ENCODE results near the gene VEGFA. TPM values are rescaled to one million over a fixed set of nuclear protein-coding genes. Genes with fewer than 3 reads are reported as not detected.

VEGFA gene
- total RNA-seq, result 100 to 1,000 TPM in 1 of 2 experiments, 10 to 100 TPM in 1; 93.7 to 104 TPM

DNA sequence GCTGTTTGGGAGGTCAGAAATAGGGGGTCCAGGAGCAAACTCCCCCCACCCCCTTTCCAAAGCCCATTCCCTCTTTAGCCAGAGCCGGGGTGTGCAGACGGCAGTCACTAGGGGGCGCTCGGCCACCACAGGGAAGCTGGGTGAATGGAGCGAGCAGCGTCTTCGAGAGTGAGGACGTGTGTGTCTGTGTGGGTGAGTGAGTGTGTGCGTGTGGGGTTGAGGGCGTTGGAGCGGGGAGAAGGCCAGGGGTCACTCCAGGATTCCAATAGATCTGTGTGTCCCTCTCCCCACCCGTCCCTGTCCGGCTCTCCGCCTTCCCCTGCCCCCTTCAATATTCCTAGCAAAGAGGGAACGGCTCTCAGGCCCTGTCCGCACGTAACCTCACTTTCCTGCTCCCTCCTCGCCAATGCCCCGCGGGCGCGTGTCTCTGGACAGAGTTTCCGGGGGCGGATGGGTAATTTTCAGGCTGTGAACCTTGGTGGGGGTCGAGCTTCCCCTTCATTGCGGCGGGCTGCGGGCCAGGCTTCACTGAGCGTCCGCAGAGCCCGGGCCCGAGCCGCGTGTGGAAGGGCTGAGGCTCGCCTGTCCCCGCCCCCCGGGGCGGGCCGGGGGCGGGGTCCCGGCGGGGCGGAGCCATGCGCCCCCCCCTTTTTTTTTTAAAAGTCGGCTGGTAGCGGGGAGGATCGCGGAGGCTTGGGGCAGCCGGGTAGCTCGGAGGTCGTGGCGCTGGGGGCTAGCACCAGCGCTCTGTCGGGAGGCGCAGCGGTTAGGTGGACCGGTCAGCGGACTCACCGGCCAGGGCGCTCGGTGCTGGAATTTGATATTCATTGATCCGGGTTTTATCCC is at the start of gene VEGFA:
Gene VEGFA, plus strand, starts transcription at position 686 of the 846 bp plus-strand sequence.
- Mint-ChIP-seq H3K4me3 (peak within 1 kb of the TSS; percentile 97), H3K27ac (peak within 1 kb of the TSS; percentile 93), H3K27me3 (peaks cover 2% of the 10 kb centered on the region), H3K4me1 (ENCODE audit: low read depth) (peaks cover 24% of the 10 kb centered on the region), H3K9me3 (no peaks in the 10 kb centered on the region), H3K36me3 (ENCODE audit: low read depth) (peaks cover 29% of the 10 kb centered on the region)
- TF ChIP-seq, protein P1, sequence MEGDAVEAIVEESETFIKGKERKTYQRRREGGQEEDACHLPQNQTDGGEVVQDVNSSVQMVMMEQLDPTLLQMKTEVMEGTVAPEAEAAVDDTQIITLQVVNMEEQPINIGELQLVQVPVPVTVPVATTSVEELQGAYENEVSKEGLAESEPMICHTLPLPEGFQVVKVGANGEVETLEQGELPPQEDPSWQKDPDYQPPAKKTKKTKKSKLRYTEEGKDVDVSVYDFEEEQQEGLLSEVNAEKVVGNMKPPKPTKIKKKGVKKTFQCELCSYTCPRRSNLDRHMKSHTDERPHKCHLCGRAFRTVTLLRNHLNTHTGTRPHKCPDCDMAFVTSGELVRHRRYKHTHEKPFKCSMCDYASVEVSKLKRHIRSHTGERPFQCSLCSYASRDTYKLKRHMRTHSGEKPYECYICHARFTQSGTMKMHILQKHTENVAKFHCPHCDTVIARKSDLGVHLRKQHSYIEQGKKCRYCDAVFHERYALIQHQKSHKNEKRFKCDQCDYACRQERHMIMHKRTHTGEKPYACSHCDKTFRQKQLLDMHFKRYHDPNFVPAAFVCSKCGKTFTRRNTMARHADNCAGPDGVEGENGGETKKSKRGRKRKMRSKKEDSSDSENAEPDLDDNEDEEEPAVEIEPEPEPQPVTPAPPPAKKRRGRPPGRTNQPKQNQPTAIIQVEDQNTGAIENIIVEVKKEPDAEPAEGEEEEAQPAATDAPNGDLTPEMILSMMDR (IDR thresholded peaks at IDR 0.05), result peak; percentile 98
- ATAC-seq (peak; percentile 73), DNase-seq (peak; percentile 94)
- intact Hi-C loops (cut with micrococcal nuclease), result loop anchor here (2.0 to 5.0 kb wide), 2 partner anchors 47 to 305 kb away; no protein-coding TSS in a partner anchor
- ChIA-PET CTCF (interaction anchor here (0.6 to 4.5 kb wide), 43 partner anchors 10 to 536 kb away, joined by 3 to 81 read pairs (median 5); partner anchors contain the start of genes GTPBP2 and MRPS18A), POLR2A (interaction anchor here (0.6 to 4.5 kb wide), 26 partner anchors 12 to 477 kb away, joined by 3 to 26 read pairs (median 3); partner anchors contain the start of genes GTPBP2, HSP90AB1 and MRPS18A)

GRCh38 chr6:43720999-43721398 is 49.0 kb upstream of the VEGFA start:
- intact Hi-C loops (cut with micrococcal nuclease), result loop anchor here (5.0 kb wide), 1 partner anchor 51 kb away; the partner anchor contains the start of gene VEGFA
- TF ChIP-seq, protein P1 (IDR thresholded peaks at IDR 0.05), result no peak
- H3K4me3 Mint-ChIP-seq, result no peak overlapping the region
- DNase-seq (no peak), ATAC-seq (no peak)
- H3K36me3 Mint-ChIP-seq (ENCODE audit: low read depth), result no peaks in the 10 kb centered on the region
- POLR2A ChIA-PET, result no interaction called here
- no peak overlapping the region for H3K27ac Mint-ChIP-seq
- CTCF ChIA-PET, result interaction anchor here (1.2 to 4.8 kb wide), 7 partner anchors 41 to 358 kb away, joined by 3 to 69 read pairs (median 7); partner anchors contain the start of gene VEGFA
- no peaks in the 10 kb centered on the region for H3K9me3 Mint-ChIP-seq
- no peaks in the 10 kb centered on the region for H3K27me3 Mint-ChIP-seq
- H3K4me1 Mint-ChIP-seq (ENCODE audit: low read depth), result peaks cover 24% of the 10 kb centered on the region

DNA sequence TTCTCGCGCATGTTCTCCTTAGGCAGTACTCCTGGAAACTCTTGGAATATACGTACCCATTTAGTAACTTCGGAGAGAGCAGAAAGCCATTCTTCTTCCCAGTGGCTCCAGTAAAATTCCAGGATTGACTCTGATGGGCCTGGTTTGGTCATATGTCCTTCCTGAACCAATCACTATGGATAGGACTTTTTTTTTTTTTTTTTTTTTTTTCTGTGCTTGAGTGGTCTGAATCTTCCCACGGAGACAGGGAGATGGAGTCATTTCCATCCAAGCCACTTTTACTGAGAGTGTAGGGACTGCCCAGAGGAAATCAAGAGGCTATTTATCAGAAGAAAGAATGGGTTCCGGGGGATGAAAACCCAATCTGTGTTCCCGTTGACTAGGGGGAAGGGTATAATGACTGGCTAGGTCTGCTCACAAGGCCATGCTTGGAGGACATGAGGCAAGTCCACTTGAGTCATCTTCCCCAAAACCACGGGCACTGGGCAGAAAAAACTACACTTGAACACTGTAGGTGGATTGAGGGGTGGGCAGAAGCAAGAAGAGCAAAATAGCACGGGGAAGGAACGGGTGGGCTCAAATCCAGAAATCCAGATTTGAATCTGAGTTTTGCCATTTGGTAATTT is 47.0 kb upstream of the VEGFA start:
- CTCF ChIA-PET, result interaction anchor here (0.6 to 4.8 kb wide), 12 partner anchors 8 to 352 kb away, joined by 3 to 69 read pairs (median 7); partner anchors contain the start of gene VEGFA
- Mint-ChIP-seq H3K9me3 (no peaks in the 10 kb centered on the region), H3K36me3 (ENCODE audit: low read depth) (no peaks in the 10 kb centered on the region), H3K27ac (no peak overlapping the region), H3K27me3 (no peaks in the 10 kb centered on the region), H3K4me1 (ENCODE audit: low read depth) (peaks cover 35% of the 10 kb centered on the region), H3K4me3 (no peak overlapping the region)
- intact Hi-C loops (cut with micrococcal nuclease), result loop anchor here (5.0 kb wide), 1 partner anchor 49 kb away; the partner anchor contains the start of gene VEGFA
- no peak for ATAC-seq
- TF ChIP-seq, protein P1 (IDR thresholded peaks at IDR 0.05), result no peak
- DNase-seq, result no peak
- POLR2A ChIA-PET, result no interaction called here

DNA sequence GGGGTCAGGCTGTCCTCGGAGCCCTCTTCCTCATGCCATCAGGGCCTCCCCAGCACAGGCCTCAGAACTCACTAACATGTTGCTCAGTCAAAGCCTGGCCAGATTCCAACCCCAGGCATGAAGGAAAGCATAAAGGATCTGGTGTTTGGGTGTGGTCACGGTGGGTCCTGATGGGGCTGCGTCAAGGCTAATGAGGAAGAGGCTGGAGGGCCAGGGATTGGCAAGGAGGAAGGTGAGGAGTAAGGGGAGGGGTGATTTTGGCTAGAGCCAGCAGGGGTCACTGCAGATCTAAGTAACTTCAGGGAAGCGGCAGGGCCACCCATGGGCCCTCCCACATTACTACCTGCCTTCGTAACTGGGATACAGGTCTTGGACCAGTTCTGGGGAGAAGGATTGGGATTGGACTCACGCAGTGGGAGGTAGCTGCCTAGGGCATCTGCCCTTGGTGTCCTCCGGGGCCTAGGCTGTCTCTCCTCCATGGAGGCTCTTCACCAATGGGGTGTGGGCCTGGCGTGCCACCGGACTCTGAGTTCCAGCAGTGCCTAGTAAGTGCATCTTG is 46.2 kb upstream of the VEGFA start:
- H3K36me3 Mint-ChIP-seq (ENCODE audit: low read depth), result no peaks in the 10 kb centered on the region
- ATAC-seq (peak; percentile 76), DNase-seq (peak; percentile 89)
- H3K27ac Mint-ChIP-seq, result peak overlapping the region; percentile 91
- POLR2A ChIA-PET, result interaction anchor here (0.6 to 2.2 kb wide), 12 partner anchors 9 to 354 kb away, joined by 3 to 26 read pairs (median 4); partner anchors contain the start of genes GTPBP2 and VEGFA
- TF ChIP-seq, protein P1 (IDR thresholded peaks at IDR 0.05), result peak; percentile 71
- H3K4me1 Mint-ChIP-seq (ENCODE audit: low read depth), result peaks cover 35% of the 10 kb centered on the region
- peak overlapping the region; percentile 52 for H3K4me3 Mint-ChIP-seq
- H3K9me3 Mint-ChIP-seq, result no peaks in the 10 kb centered on the region
- intact Hi-C loops (cut with micrococcal nuclease), result loop anchor here (2.0 to 5.0 kb wide), 2 partner anchors 48 to 351 kb away; partner anchors contain the start of gene VEGFA
- no peaks in the 10 kb centered on the region for H3K27me3 Mint-ChIP-seq
- CTCF ChIA-PET, result interaction anchor here (0.6 to 4.8 kb wide), 31 partner anchors 8 to 383 kb away, joined by 3 to 69 read pairs (median 5); partner anchors contain the start of gene VEGFA
